NCI-H2196 (cell line): ENCODE measurements around the gene CAMSAP1.

Experiments
- DNase-seq: peaks from one replicate; lab custom pipeline; 2025; ENCODE audit not compliant: unreplicated experiment; lab: John Stamatoyannopoulos, UW

CAMSAP1 gene

GRCh38 chr9:135847833-135848232, 59.5 kb downstream of the CAMSAP1 start:
- DNase-seq, result no peak

- no peak for DNase-seq
Observed at GRCh38 chr9:135840539-135840938, 66.8 kb downstream of the CAMSAP1 start.

GRCh38 chr9:135840107-135840506, 67.2 kb downstream of the CAMSAP1 start:
- no peak for DNase-seq

GRCh38 chr9:135839516-135839915, 67.8 kb downstream of the CAMSAP1 start:
- no peak for DNase-seq

GRCh38 chr9:135835131-135835530, 72.2 kb downstream of the CAMSAP1 start:
- DNase-seq, result no peak

- DNase-seq, result no peak
Observed at GRCh38 chr9:135833864-135834263, 73.5 kb downstream of the CAMSAP1 start.

- DNase-seq, result no peak
Observed at GRCh38 chr9:135830496-135830895, 76.8 kb downstream of the CAMSAP1 start.

GRCh38 chr9:135828656-135829055, 78.7 kb downstream of the CAMSAP1 start:
- no peak for DNase-seq

GRCh38 chr9:135827866-135828580, 79.3 kb downstream of the CAMSAP1 start:
- DNase-seq, result no peak

- no peak for DNase-seq
Observed at GRCh38 chr9:135827301-135827700, 80.0 kb downstream of the CAMSAP1 start.

GRCh38 chr9:135826188-135826545, 81.2 kb downstream of the CAMSAP1 start:
- DNase-seq, result no peak

GRCh38 chr9:135825435-135826187, 81.7 kb downstream of the CAMSAP1 start:
- DNase-seq, result no peak

- no peak for DNase-seq
Observed at GRCh38 chr9:135823036-135823435, 84.3 kb downstream of the CAMSAP1 start.

- DNase-seq, result no peak
Observed at GRCh38 chr9:135822374-135822755, 85.0 kb downstream of the CAMSAP1 start.

- no peak for DNase-seq
Observed at GRCh38 chr9:135821733-135822373, 85.5 kb downstream of the CAMSAP1 start.

GRCh38 chr9:135821116-135821515, 86.2 kb downstream of the CAMSAP1 start:
- no peak for DNase-seq

- DNase-seq, result no peak
Observed at GRCh38 chr9:135820661-135821060, 86.7 kb downstream of the CAMSAP1 start.

GRCh38 chr9:135819905-135820304, 87.4 kb downstream of the CAMSAP1 start:
- DNase-seq, result no peak

- no peak for DNase-seq
Observed at GRCh38 chr9:135818718-135819475, 88.4 kb downstream of the CAMSAP1 start.

- DNase-seq, result no peak
Observed at GRCh38 chr9:135817951-135818717, 89.2 kb downstream of the CAMSAP1 start.

- DNase-seq, result no peak
Observed at GRCh38 chr9:135816651-135816970, 90.7 kb downstream of the CAMSAP1 start.
